A673 (cell line): ENCODE measurements around the gene DUS1L. TPM values are rescaled to one million over a fixed set of nuclear protein-coding genes. Genes with fewer than 3 reads are reported as not detected.

ENCODE experiments used
- BruUV-seq: library from RNA; stranded (reverse); fragments of 400-500 nt; replicated peaks from 2 replicates; lab custom pipeline; 2021; lab: Mats Ljungman, UMichigan
- CTCF ChIA-PET: fragments of 300-600 bp; sonication (Branson Sonifier 250); formaldehyde crosslinking; loops from one replicate; lab custom pipeline; 2022; ENCODE audit warnings: antibody characterized with exemption; lab: Charles Lee
- POLR2A ChIA-PET: fragments of 300-600 bp; sonication (Branson Sonifier 250); formaldehyde crosslinking; loops from one replicate; lab custom pipeline; 2022; ENCODE audit warnings: antibody characterized with exemption; ENCODE audit not compliant: low non-redundant PET; lab: Charles Lee
- DNase-seq: peaks from one replicate; pipeline ENCODE4 v3.0.0-alpha.2; 2015; ENCODE audit warnings: low spot score
- H3K27ac ChIP-seq: fragments of 200-600 bp; sonication (generic); 2 replicates; pipeline ENCODE4 v1.5.1; 2016; ENCODE audit warnings: mixed run types, low read depth, mild to moderate bottlenecking, mixed read lengths, antibody characterized with exemption, low read length; ENCODE audit not compliant: poor library complexity, severe bottlenecking
- H3K27me3 ChIP-seq: fragments of 200-600 bp; sonication (generic); replicated peaks from 2 replicates; pipeline ENCODE4 v1.6.1; 2017; ENCODE audit warnings: mixed run types, low read depth, mild to moderate bottlenecking, mixed read lengths, antibody characterized with exemption, low read length; ENCODE audit not compliant: insufficient read depth, poor library complexity
- H3K36me3 ChIP-seq: fragments of 200-600 bp; sonication (generic); 2 replicates; pipeline ENCODE4 v1.6.1; 2016; ENCODE audit warnings: mixed run types, mild to moderate bottlenecking, mixed read lengths, antibody characterized with exemption, low read length; ENCODE audit not compliant: insufficient read depth, poor library complexity, severe bottlenecking
- H3K4me1 ChIP-seq: fragments of 200-600 bp; sonication (generic); 2 replicates; pipeline ENCODE4 v1.6.1; 2017; ENCODE audit warnings: mixed run types, mild to moderate bottlenecking, mixed read lengths, antibody characterized with exemption, low read length; ENCODE audit not compliant: insufficient read depth, poor library complexity, severe bottlenecking
- H3K4me3 ChIP-seq: fragments of 200-600 bp; sonication (generic); 2 replicates; pipeline ENCODE4 v1.5.1; 2016; ENCODE audit warnings: low read depth, mixed run types, mild to moderate bottlenecking, mixed read lengths, low read length; ENCODE audit not compliant: poor library complexity, severe bottlenecking
- H3K9me3 ChIP-seq: fragments of 200-600 bp; sonication (generic); 2 replicates; pipeline ENCODE4 v1.6.1; 2016; ENCODE audit warnings: mixed run types, low read depth, mild to moderate bottlenecking, mixed read lengths, antibody characterized with exemption, low read length; ENCODE audit not compliant: poor library complexity, severe bottlenecking
- CTCF ChIP-seq: fragments of 300-800, 200-600 bp; sonication (generic); conservative IDR thresholded peaks from 2 replicates; pipeline ENCODE4 v1.5.1; 2017; ENCODE audit warnings: low read depth, mild to moderate bottlenecking, antibody characterized with exemption, low read length, moderate library complexity, mixed read lengths
- EZH2 ChIP-seq: fragments of 200-600 bp; sonication (generic); IDR thresholded peaks from 2 replicates; pipeline ENCODE4 v1.6.1; 2017; ENCODE audit warnings: borderline replicate concordance, low read depth, mild to moderate bottlenecking, mixed read lengths, antibody characterized with exemption, low read length; ENCODE audit not compliant: poor library complexity, severe bottlenecking
- intact Hi-C: fragments of 100-400 bp; cut with micrococcal nuclease; formaldehyde crosslinking; loops from one replicate; pipeline ENCODE4 v1.10.0; 2022; ENCODE audit not compliant: unreplicated experiment
- total RNA-seq: library from RNA; stranded (reverse); gene quantifications from 2 replicates; pipeline ENCODE4 v1.2.3, GENCODE V29; 2021

The DUS1L gene
- total RNA-seq, 1 experiment from 2014 or later: 143 TPM

DNA sequence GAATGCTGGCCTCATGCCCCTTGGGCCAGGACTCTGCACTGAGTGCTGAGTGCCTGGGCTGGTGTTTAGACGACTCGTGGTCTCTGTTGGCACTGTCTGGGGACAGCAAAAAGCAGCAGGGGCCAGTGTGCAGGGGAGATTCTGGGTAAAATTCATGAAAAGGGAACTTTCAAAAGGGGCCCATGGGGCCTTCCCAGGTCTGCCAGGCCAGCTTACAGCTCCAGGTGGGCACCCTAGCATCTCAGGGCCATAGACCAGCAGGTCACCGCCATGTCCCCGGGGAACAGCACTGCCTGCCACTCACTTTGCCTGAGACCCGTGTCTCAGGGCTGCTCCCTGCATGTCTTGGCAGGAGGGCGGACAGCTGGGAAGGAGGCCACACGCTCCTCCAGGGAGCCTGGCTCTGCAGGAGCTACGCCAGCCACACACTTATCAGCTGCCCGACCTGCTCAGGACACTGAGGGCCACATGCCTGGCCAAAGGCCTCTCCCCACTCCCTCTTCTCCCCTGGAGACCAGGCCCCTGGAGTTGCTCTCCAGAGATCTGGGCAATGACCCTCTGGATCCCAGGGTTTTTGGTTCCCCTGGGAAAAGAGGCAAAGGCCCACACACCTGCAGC, 41.2 kb upstream of the DUS1L start:
- intact Hi-C loops: no loop called here
- no TSS peak for BruUV-seq
- no peak for DNase-seq
- H3K4me3 ChIP-seq: no peak overlapping the region
- ChIA-PET POLR2A (no interaction called here), CTCF (no interaction called here)
- no peaks in the 10 kb centered on the region for H3K36me3 ChIP-seq
- H3K4me1 ChIP-seq: peaks cover 20% of the 10 kb centered on the region
- no peaks in the 10 kb centered on the region for H3K9me3 ChIP-seq
- peak overlapping the region; percentile 80 for H3K27ac ChIP-seq
- TF ChIP-seq EZH2 (no peak), CTCF (no peak)
- H3K27me3 ChIP-seq: no peaks in the 10 kb centered on the region

DNA sequence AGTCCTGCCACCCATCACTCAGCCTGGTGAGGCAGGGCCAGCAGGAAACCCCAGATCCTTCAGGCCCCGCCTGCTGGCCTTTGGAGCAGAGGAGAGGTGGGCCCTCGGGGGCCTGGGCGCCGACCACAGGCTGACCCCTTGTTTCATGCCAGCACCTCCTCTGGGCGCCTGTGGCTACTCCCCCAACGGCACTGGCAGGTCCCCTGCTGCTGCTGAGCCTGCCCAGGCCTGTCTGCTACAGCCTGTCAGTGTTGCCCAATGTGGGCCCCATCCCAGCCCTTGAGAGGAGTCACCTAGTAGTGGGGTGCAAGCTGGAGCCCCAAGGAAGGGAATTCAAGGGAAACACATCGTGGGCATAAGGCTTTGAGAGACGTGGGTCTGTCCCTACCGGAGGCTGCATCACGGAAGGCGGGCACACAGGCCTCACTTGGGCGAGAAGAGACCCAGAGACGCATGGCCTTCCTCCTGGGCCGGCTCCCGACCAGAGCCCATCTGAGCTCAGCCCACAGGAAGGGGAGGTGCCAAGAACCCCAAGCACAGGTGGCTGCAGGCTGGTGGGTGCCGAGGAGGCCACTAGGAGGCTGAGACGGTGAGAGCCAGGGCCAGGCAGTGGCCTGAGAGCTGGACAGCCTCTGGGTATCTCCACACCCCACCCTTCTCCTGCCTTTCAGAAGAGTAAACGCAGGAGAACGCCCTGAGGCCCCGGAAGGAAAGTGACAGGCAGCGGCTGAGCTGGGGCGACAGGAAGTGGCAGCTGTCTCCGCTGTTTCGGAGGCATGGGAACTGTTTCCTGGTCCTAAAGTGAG, 40.5 kb upstream of the DUS1L start:
- peak; percentile 64 for DNase-seq
- Histone ChIP-seq H3K4me3 (no peak overlapping the region), H3K27ac (peak overlapping the region; percentile 80), H3K27me3 (no peaks in the 10 kb centered on the region), H3K9me3 (no peaks in the 10 kb centered on the region), H3K4me1 (peaks cover 20% of the 10 kb centered on the region), H3K36me3 (no peaks in the 10 kb centered on the region)
- TF ChIP-seq CTCF (peak; percentile 46), EZH2 (no peak)
- CTCF ChIA-PET: no interaction called here
- BruUV-seq: no TSS peak
- POLR2A ChIA-PET: no interaction called here
- intact Hi-C loops: no loop called here

DNA sequence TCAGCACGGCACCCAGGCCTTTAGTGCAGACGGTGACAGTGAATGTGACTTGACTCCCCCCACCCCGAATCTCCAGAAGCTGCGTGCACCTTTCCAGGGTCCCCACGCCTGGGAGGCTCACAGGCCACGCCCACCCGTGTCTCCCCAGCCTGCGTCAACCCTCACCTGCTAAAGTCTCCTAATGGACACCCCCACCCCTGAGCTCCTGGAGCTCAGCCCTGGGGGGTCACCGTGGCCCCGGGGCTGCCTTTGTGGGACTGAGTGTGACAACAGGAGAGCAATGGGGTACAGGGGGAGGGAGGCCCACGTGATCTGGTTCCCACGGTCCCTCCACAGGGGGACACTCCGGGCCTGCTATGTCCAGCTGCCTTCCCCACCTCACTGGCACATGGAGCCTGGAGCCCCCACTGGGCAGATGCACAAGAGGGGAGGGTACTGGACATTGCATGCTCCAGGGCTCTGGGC, 39.8 kb upstream of the DUS1L start:
- POLR2A ChIA-PET: no interaction called here
- no TSS peak for BruUV-seq
- peak overlapping the region; percentile 80 for H3K27ac ChIP-seq
- H3K4me3 ChIP-seq: no peak overlapping the region
- H3K36me3 ChIP-seq: no peaks in the 10 kb centered on the region
- H3K9me3 ChIP-seq: no peaks in the 10 kb centered on the region
- no peak for DNase-seq
- no peak for TF ChIP-seq CTCF
- TF ChIP-seq EZH2: no peak
- intact Hi-C loops: no loop called here
- no peaks in the 10 kb centered on the region for H3K27me3 ChIP-seq
- H3K4me1 ChIP-seq: peaks cover 20% of the 10 kb centered on the region
- CTCF ChIA-PET: no interaction called here
